Thyroid gland (tissue), 4 donors: ENCODE data around the gene DNAH14. TPM values are rescaled to one million over a fixed set of nuclear protein-coding genes. Genes with fewer than 3 reads are reported as not detected.
"Not testable (repeated sequence)": the region's sequence is repeated elsewhere in the genome, so short reads cannot be mapped to it uniquely, and the experiment has no call there.

Source experiments
- DNase-seq, 2 donors: peaks; one replicate each; pipeline ENCODE4 v3.0.0-alpha.2; 2019
- H3K27ac ChIP-seq, 3 donors: fragments of 200-600 bp; sonication (generic); 1 replicate in 2 of 3; 2 replicates in 1 of 3; pipeline ENCODE4 v1.5.1; 2016 to 2019; ENCODE audit warnings: mild to moderate bottlenecking in 1 of 3, moderate library complexity in 1 of 3
- H3K27me3 ChIP-seq: fragments of 200-600 bp; sonication (generic); one replicate; pipeline ENCODE4 v1.5.1; 2019
- H3K36me3 ChIP-seq, 2 donors: fragments of 200-600 bp; sonication (generic); one replicate each; pipeline ENCODE4 v1.5.1; 2016 to 2019
- H3K4me1 ChIP-seq, 2 donors: fragments of 200-600 bp; sonication (generic); one replicate each; pipeline ENCODE4 v1.5.1; 2017 to 2019
- H3K4me3 ChIP-seq, 3 donors: fragments of 200-600 bp; sonication (generic); replicated peaks in 1 of 3; 1 replicate in 2 of 3; 2 replicates in 1 of 3; pipeline ENCODE4 v1.5.1; 2016; ENCODE audit warnings: mild to moderate bottlenecking in 1 of 3
- H3K9me3 ChIP-seq: fragments of 200-600 bp; sonication (generic); one replicate; pipeline ENCODE4 v1.5.1; 2017
- POLR2A ChIP-seq, 2 donors: fragments of 450-650 bp; IDR thresholded peaks; one replicate each; pipeline ENCODE4 v1.6.1; 2017; ENCODE audit warnings: antibody characterized with exemption in 2 of 2, mild to moderate bottlenecking in 2 of 2, moderate library complexity in 1 of 2
- WGBS, 2 donors: methylation state at CpG; one replicate each; pipeline ENCODE4 v1.1.5; 2017; 5-methylcytosine and 5-hydroxymethylcytosine counted together
- intact Hi-C: fragments of 100-400 bp; cut with DNase I; formaldehyde crosslinking; loops from one replicate; pipeline ENCODE4 v1.15.1; 2023
- total RNA-seq, 4 donors: library from RNA; depleted of rRNA; stranded (reverse); fragments of >200 nt; gene quantifications; one replicate each; pipeline ENCODE4 v1.2.3, GENCODE V29; 2016
- TF ChIP-seq, protein P1 (sequence below), 6 experiments: fragments of 200-600 bp in 3 of 6; fragments of 450-650 bp in 3 of 6; sonication (generic) in 3 of 6; IDR thresholded peaks; one replicate each; pipeline ENCODE4 v1.5.1; 2016 to 2019; ENCODE audit warnings: antibody characterized with exemption in 6 of 6, mild to moderate bottlenecking in 2 of 6, inconsistent platforms in 1 of 6, moderate library complexity in 1 of 6

The DNAH14 gene
- total RNA-seq, 4 donors from 2014 or later, result 60.5 to 75.9 (median 69.2) TPM

DNA sequence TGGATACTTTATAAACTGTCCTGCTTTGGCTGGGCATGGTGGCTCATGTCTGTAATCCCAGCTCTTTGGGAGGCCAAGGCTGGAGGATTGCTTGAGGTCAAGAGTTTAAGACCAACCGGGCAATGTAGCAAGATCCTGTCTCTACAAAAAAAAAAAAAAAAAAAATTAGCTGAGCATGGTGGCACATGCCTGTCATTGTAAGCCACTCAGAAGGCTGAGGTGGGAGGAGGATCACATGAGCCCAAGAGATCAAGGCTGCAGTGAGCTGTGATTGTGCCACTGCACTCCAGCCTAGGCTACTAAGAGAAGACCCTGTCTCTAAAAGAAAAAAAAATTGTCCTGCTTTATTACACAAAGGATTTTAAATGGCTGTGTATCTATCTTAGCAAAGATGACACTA, 403.2 kb downstream of the DNAH14 start:
- H3K36me3 ChIP-seq, result no peaks in the 10 kb centered on the region
- no peak for DNase-seq
- no peak overlapping the region for H3K4me3 ChIP-seq
- TF ChIP-seq, protein P1, sequence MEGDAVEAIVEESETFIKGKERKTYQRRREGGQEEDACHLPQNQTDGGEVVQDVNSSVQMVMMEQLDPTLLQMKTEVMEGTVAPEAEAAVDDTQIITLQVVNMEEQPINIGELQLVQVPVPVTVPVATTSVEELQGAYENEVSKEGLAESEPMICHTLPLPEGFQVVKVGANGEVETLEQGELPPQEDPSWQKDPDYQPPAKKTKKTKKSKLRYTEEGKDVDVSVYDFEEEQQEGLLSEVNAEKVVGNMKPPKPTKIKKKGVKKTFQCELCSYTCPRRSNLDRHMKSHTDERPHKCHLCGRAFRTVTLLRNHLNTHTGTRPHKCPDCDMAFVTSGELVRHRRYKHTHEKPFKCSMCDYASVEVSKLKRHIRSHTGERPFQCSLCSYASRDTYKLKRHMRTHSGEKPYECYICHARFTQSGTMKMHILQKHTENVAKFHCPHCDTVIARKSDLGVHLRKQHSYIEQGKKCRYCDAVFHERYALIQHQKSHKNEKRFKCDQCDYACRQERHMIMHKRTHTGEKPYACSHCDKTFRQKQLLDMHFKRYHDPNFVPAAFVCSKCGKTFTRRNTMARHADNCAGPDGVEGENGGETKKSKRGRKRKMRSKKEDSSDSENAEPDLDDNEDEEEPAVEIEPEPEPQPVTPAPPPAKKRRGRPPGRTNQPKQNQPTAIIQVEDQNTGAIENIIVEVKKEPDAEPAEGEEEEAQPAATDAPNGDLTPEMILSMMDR (IDR thresholded peaks at IDR 0.05), result no peak
- TF ChIP-seq POLR2A (IDR thresholded peaks at IDR 0.05), result no peak
- intact Hi-C loops, result no loop called here
- no peaks in the 10 kb centered on the region for H3K9me3 ChIP-seq
- no peaks in the 10 kb centered on the region for H3K4me1 ChIP-seq
- WGBS, 2 donors, result 86 to 97% methylated on average over 1 of the region's 1 CpG
- no peak overlapping the region for H3K27ac ChIP-seq
- no peaks in the 10 kb centered on the region for H3K27me3 ChIP-seq

DNA sequence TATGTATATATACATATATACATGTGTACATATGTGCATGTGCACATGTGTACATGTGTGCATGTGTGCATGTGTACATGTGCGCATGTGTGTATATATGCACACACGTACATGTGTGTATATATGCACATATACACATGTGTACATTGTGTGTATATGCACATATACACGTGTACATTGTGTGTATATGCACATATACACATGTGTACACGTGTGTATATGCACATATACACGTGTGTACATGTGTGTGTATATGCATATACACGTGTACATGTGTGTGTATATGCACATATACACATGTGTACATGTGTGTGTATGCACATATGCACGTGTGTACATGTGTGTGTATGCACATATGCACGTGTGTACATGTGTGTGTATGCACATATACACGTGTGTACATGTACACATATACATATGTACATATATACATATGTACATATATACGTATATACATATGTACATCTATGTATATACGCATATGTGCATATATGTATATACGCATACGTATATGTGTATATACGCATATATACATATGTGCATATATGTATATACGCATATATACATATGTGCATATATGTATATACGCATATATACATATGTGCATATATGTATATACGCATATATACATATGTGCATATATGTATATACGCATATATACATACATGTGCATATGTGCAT, 405.8 kb downstream of the DNAH14 start:
- H3K27ac ChIP-seq, H3K9me3 ChIP-seq, intact Hi-C loops, H3K4me1 ChIP-seq, H3K36me3 ChIP-seq, DNase-seq, H3K4me3 ChIP-seq, H3K27me3 ChIP-seq: not testable (repeated sequence)
- WGBS, 2 donors, result 29 to 38% methylated on average over 18 of the region's 18 CpGs

DNA sequence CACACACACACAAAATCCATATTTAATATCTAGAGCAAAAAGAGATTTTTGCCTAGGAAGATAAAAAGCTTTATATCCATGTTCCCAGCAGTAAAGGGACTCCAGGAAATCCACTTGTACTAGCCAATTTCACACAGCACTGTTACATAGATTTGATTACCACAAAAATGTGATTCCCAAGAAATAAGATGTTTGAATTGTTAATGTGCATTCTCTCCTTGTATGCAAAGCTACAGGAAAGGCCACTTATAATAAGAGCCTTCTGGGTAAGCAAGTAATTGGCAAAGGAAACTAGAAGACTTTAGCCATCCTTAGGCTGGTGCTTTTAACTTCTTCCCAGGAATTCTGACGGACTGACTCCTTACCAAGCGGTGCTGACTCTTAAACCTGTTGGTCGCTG, 409.1 kb downstream of the DNAH14 start:
- Histone ChIP-seq H3K9me3 (no peaks in the 10 kb centered on the region), H3K36me3 (no peaks in the 10 kb centered on the region), H3K4me1 (no peaks in the 10 kb centered on the region), H3K27me3 (no peaks in the 10 kb centered on the region), H3K4me3 (no peak overlapping the region), H3K27ac (no peak overlapping the region)
- TF ChIP-seq POLR2A (IDR thresholded peaks at IDR 0.05), result no peak
- TF ChIP-seq, protein P1 (IDR thresholded peaks at IDR 0.05), result no peak
- no peak for DNase-seq
- intact Hi-C loops, result no loop called here
- WGBS, 2 donors, result 91 to 98% methylated on average over 3 of the region's 3 CpGs

DNA sequence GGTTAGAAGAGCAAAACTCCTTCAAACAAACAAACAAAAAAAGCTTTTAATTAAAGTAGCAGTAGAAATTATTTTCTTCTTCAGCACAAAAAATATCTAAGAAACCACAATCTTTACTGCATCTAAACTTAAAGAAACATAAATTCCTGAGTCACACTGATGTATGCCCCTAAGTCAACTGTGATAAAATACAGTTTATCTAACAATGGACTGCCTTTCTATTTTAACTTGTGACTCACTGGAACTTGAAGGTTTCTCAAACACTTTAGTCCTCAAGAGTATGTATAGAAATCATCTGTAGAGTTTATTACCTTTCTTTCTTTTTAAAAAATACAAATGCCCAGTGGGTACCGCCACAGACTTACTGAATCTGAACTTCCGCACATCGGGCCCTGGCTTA, 412.2 kb downstream of the DNAH14 start:
- TF ChIP-seq, protein P1 (IDR thresholded peaks at IDR 0.05), result no peak
- no peak for TF ChIP-seq POLR2A (IDR thresholded peaks at IDR 0.05)
- DNase-seq, result no peak
- H3K4me1 ChIP-seq, result no peaks in the 10 kb centered on the region
- intact Hi-C loops, result no loop called here
- WGBS, 2 donors, result 95 to 97% methylated on average over 3 of the region's 3 CpGs
- H3K27me3 ChIP-seq, result no peaks in the 10 kb centered on the region
- H3K9me3 ChIP-seq, result no peaks in the 10 kb centered on the region
- no peak overlapping the region for H3K27ac ChIP-seq
- H3K36me3 ChIP-seq, result no peaks in the 10 kb centered on the region
- no peak overlapping the region for H3K4me3 ChIP-seq

DNA sequence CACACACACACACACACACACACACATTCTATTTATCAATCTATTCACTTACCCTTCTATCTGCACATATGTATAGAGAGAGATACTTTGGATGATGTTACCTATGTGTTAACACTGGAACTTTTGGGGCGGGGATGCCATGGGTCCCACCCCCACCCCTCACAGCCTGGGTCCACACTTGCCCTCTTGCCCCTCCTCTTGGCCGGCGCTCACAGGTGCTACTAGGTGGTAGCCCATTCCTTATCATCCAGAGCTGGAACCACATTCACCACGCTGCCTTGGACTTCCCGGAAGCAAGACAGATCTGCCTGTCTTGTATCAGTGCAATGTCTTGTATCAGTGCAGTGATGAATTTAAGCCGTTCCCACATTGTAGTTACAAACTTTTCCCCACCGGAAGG, 413.2 kb downstream of the DNAH14 start:
- Histone ChIP-seq H3K36me3 (no peaks in the 10 kb centered on the region), H3K27ac (no peak overlapping the region), H3K4me1 (no peaks in the 10 kb centered on the region), H3K27me3 (no peaks in the 10 kb centered on the region), H3K9me3 (no peaks in the 10 kb centered on the region), H3K4me3 (no peak overlapping the region)
- TF ChIP-seq POLR2A (IDR thresholded peaks at IDR 0.05), result no peak
- TF ChIP-seq, protein P1 (IDR thresholded peaks at IDR 0.05), result no peak
- WGBS, 2 donors, result 86% methylated on average over 7 of the region's 7 CpGs
- intact Hi-C loops, result no loop called here
- no peak for DNase-seq
